Mucosa of stomach (tissue), 1 donor: ENCODE results near the gene FEM1B.
"Not testable (repeated sequence)": the region's sequence is repeated elsewhere in the genome, so short reads cannot be mapped to it uniquely, and the experiment has no call there.

Experiments
- H3K27me3 ChIP-seq: one replicate; pipeline ENCODE4 v1.7.0; 2013; ENCODE audit warnings: mild to moderate bottlenecking, low read length; ENCODE audit not compliant: control insufficient read depth, insufficient read depth
- H3K36me3 ChIP-seq: one replicate; pipeline ENCODE4 v1.7.0; 2013; ENCODE audit warnings: low read length; ENCODE audit not compliant: control insufficient read depth, insufficient read depth
- H3K4me1 ChIP-seq: one replicate; pipeline ENCODE4 v1.7.0; 2013; ENCODE audit warnings: mild to moderate bottlenecking, low read length; ENCODE audit not compliant: control insufficient read depth, insufficient read depth
- H3K4me3 ChIP-seq: one replicate; pipeline ENCODE4 v1.7.0; 2013; ENCODE audit warnings: low read length
- H3K9ac ChIP-seq: one replicate; pipeline ENCODE4 v1.7.0; 2013; ENCODE audit warnings: mild to moderate bottlenecking, low read length, moderate library complexity
- H3K9me3 ChIP-seq: one replicate; pipeline ENCODE4 v1.7.0; 2013; ENCODE audit warnings: mild to moderate bottlenecking, low read length, moderate library complexity; ENCODE audit not compliant: control insufficient read depth
- donor health status: Pancreatic carcinoma.

The FEM1B gene

GRCh38 chr15:68277603-68278344 lies at the start of gene FEM1B:
Gene FEM1B, plus strand, starts transcription at chr15:68277745. Its CDS starts 673 bp downstream, at chr15:68278418.
- H3K4me1 ChIP-seq: peaks cover 25% of the 10 kb centered on the region
- peak within 1 kb of the TSS; percentile 58 for H3K4me3 ChIP-seq
- no peaks in the 10 kb centered on the region for H3K36me3 ChIP-seq
- peak within 1 kb of the TSS; percentile 97 for H3K9ac ChIP-seq
- no peaks in the 10 kb centered on the region for H3K9me3 ChIP-seq
- no peaks in the 10 kb centered on the region for H3K27me3 ChIP-seq

- H3K9ac ChIP-seq: peak overlapping the region; percentile 74
- peak overlapping the region; percentile 77 for H3K4me3 ChIP-seq
- peaks cover 20% of the 10 kb centered on the region for H3K4me1 ChIP-seq
- H3K9me3 ChIP-seq: no peaks in the 10 kb centered on the region
- H3K27me3 ChIP-seq: no peaks in the 10 kb centered on the region
- no peaks in the 10 kb centered on the region for H3K36me3 ChIP-seq
Observed at GRCh38 chr15:68228143-68228970, 49.2 kb upstream of the FEM1B start.

DNA sequence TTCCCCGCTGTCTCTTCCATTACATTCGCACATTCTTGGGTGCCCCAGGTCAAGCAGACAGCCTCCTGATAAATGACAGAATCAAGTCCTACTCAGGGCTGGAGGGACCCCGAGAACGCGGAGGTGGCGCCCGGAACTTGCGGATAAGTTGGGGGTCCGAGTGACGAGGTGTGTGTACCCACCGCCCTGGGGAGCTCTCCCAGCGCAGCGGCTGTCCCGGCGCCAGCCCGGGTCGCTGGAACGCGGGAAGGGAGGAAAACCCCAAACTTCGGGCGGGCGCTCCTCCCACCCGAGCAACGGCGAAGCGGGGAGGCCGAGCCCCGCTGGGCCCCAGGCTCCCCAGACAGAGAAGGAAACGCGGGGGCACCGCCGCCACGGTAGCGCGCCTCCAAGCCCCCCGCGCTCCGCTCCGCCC lies 48.6 kb upstream of the FEM1B start:
- no peaks in the 10 kb centered on the region for H3K9me3 ChIP-seq
- no peaks in the 10 kb centered on the region for H3K36me3 ChIP-seq
- H3K27me3 ChIP-seq: no peaks in the 10 kb centered on the region
- H3K4me1 ChIP-seq: peaks cover 26% of the 10 kb centered on the region
- peak overlapping the region; percentile 74 for H3K9ac ChIP-seq
- peak overlapping the region; percentile 77 for H3K4me3 ChIP-seq

DNA sequence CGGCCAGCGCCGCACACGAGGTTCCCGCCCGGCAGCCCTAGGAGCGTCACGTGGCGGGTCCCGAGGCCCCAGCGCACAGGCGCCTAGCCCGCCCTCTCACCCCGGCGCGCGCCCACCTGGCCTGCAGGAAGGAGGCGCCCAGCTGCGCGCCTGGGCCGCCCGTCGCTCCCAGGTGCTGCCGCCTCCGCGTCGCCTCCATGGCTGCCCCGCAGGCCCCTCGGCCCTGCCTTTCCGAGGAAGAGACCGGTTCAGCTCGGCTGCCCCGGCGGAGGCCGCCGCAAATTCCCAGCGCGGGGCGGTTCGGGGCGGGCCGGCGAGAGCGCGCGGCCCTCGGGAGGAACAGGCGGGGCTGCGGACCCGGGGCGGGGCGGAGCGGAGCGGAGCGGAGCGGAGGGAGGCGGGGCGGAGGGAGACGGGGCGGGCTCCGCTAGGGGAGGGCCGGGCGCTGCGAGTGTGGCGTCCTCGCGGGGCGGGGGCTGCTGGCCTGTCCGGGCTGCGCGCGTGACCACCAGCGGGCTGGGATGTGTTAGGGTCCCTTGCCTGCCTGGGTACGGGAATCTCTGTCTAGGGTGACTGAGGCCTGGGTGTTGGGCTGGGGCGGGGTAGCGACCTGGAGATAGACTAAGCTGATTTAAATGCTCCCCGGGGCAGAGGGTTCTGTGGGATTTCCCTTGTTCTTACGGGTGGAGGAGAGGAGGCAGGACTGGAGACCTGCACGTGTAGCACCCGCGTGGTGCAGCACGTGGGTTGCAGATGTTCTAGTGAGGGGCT lies 48.0 kb upstream of the FEM1B start, which contains the start of gene CLN6:
Gene CLN6, minus strand, starts transcription at position 343 of the 771 bp plus-strand sequence. Its CDS starts 144 bp downstream, at position 199.
- Histone ChIP-seq H3K9ac (peak within 1 kb of the TSS; percentile 74), H3K36me3 (no peaks in the 10 kb centered on the region), H3K9me3 (no peaks in the 10 kb centered on the region), H3K4me3 (peak within 1 kb of the TSS; percentile 77), H3K4me1 (peaks cover 27% of the 10 kb centered on the region), H3K27me3 (no peaks in the 10 kb centered on the region)

DNA sequence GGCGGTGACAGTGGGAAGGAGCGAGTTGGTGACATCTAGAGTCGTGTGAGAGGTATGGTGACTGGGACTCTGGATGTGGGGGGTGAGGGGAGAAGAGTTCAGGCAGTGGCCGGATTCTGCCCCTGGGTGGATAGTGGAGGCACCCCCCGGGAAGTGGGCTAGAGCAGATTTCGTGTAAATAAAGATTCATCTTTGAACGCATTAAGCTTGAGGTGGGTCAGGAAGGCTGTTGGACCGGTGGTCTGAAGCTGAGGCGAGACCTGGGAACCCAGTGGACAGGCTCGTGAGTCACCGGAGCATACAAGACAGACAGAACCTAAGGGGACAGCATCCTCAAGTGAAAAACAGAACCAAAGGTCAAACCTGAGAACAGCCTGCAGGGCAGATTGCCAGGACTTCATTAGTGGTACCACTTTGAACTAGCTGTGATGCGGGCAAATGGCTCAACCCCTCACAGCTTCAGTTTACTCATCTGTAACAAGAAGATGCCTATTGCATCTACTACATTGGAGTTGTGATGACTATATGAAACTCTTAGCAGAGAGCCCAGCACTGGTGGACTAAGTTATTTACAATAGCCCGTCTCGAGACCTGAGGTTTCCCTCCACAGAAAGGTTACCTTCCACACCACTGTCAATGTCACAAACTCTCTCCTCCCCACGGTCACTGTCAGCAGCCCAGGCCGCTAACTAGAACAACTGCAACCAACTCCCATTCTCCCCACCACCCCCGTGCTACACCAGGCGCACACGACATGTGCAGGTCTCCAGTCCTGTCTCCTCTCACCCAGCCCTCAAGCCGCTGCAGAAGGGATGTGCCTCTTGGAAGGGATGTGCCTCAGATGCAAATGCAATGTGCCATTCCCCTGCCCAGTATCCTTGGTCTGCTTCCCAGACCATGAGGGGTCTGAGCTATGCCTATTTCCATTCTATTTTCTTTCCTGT lies 47.1 kb upstream of the FEM1B start:
- H3K4me1 ChIP-seq: peaks cover 27% of the 10 kb centered on the region
- no peaks in the 10 kb centered on the region for H3K36me3 ChIP-seq
- no peaks in the 10 kb centered on the region for H3K9me3 ChIP-seq
- no peaks in the 10 kb centered on the region for H3K27me3 ChIP-seq
- H3K4me3 ChIP-seq: peak overlapping the region; percentile 60
- H3K9ac ChIP-seq: peak overlapping the region; percentile 74

GRCh38 chr15:68231102-68231818 lies 46.3 kb upstream of the FEM1B start:
- Histone ChIP-seq H3K9me3 (no peaks in the 10 kb centered on the region), H3K36me3 (no peaks in the 10 kb centered on the region), H3K27me3 (no peaks in the 10 kb centered on the region), H3K4me1 (peaks cover 27% of the 10 kb centered on the region), H3K4me3 (no peak overlapping the region), H3K9ac (no peak overlapping the region)

- no peak overlapping the region for H3K9ac ChIP-seq
- no peaks in the 10 kb centered on the region for H3K27me3 ChIP-seq
- H3K4me1 ChIP-seq: peaks cover 27% of the 10 kb centered on the region
- no peaks in the 10 kb centered on the region for H3K36me3 ChIP-seq
- H3K4me3 ChIP-seq: no peak overlapping the region
- H3K9me3 ChIP-seq: no peaks in the 10 kb centered on the region
Observed at GRCh38 chr15:68232449-68232848, 45.1 kb upstream of the FEM1B start.

DNA sequence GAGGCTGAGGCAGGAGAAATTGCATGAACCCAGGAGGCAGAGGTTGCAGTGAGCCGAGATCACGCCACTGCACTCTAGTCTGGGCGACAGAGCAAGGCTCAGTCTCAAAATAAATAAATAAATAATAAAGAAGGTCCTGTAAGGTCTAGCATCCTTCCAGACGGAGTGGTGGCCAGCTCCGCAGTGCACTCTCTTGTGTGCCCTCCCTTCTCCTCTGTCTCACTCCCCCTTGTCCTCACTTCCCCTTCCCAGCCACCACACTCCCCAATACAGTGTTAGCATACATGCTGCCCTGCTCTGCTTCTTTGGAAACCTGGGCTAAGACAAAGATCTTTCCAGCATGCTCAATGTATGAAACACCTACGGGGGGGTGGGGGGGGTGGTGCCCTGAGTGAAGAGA lies 44.6 kb upstream of the FEM1B start:
- peaks cover 23% of the 10 kb centered on the region for H3K4me1 ChIP-seq
- no peaks in the 10 kb centered on the region for H3K9me3 ChIP-seq
- H3K27me3 ChIP-seq: no peaks in the 10 kb centered on the region
- H3K4me3 ChIP-seq: no peak overlapping the region
- H3K36me3 ChIP-seq: no peaks in the 10 kb centered on the region
- no peak overlapping the region for H3K9ac ChIP-seq

GRCh38 chr15:68234060-68234459 lies 43.5 kb upstream of the FEM1B start:
- Histone ChIP-seq H3K27me3 (no peaks in the 10 kb centered on the region), H3K9me3 (no peaks in the 10 kb centered on the region), H3K4me1 (peaks cover 14% of the 10 kb centered on the region), H3K4me3 (no peak overlapping the region), H3K36me3 (no peaks in the 10 kb centered on the region), H3K9ac (no peak overlapping the region)

GRCh38 chr15:68234520-68234919 lies 43.0 kb upstream of the FEM1B start:
- not testable (repeated sequence) for H3K36me3 ChIP-seq, H3K9ac ChIP-seq, H3K9me3 ChIP-seq, H3K27me3 ChIP-seq, H3K4me3 ChIP-seq
- H3K4me1 ChIP-seq: peaks cover 14% of the 10 kb centered on the region
